ENCODE measurements around the gene RPS6KA2.

The RPS6KA2 gene

DNA sequence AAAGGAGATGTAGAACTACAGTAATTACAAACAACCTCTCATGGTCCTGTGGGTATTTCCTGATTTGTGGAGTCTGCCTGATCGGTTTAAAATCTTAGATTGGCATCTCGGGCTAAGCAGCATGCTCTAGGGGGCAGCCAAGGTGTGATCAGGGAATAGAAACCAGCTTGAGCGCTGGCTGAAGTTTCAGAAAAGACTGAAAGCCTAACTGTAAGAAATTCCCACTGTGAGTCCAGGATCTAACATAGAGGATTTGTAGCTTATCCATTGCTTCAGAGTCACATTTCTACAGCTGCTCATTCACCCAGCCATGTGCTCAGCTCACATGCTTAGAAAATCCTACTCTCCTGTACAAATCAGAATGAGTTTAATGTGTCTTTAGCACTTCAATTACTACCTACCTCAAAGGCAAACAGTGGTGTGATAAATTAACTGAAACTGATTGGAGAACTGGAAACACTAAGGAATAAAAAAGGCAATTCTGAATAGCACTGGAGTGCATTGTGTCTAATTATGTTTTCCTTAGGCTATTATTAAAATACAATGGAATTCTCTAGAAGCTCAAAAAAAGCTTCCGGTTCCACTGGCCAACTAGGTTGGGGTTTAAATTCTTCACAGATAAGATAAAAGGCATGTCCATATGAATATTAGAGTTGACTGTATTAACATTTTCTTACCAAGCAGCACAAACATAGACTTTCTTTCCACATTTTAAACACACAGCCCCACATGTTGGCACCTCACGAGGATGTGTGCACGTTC lies 170.5 kb downstream of the RPS6KA2 start:
- Histone ChIP-seq H3K9ac (ENCODE audit: low read length) (no peak overlapping the region), H3K4me3 (ENCODE audit: low read depth, low read length) (no peak overlapping the region), H3K27ac (ENCODE audit: low read depth, low read length) (no peak overlapping the region), H3K36me3 (ENCODE audit: control insufficient read depth, insufficient read depth, low read length) (0 out of 2 replicates have a peak, but pooled peaks cover 6% of the 10 kb centered on the region), H3K4me1 (ENCODE audit: control insufficient read depth, insufficient read depth, low read length) (no peaks in the 10 kb centered on the region; the same call in 1 of the 2 replicates), H3K27me3 (ENCODE audit: control insufficient read depth, insufficient read depth, low read length) (no peaks in the 10 kb centered on the region), H3K9me3 (ENCODE audit: control insufficient read depth, insufficient read depth, low read depth, low read length) (peaks cover 13% of the 10 kb centered on the region)

DNA sequence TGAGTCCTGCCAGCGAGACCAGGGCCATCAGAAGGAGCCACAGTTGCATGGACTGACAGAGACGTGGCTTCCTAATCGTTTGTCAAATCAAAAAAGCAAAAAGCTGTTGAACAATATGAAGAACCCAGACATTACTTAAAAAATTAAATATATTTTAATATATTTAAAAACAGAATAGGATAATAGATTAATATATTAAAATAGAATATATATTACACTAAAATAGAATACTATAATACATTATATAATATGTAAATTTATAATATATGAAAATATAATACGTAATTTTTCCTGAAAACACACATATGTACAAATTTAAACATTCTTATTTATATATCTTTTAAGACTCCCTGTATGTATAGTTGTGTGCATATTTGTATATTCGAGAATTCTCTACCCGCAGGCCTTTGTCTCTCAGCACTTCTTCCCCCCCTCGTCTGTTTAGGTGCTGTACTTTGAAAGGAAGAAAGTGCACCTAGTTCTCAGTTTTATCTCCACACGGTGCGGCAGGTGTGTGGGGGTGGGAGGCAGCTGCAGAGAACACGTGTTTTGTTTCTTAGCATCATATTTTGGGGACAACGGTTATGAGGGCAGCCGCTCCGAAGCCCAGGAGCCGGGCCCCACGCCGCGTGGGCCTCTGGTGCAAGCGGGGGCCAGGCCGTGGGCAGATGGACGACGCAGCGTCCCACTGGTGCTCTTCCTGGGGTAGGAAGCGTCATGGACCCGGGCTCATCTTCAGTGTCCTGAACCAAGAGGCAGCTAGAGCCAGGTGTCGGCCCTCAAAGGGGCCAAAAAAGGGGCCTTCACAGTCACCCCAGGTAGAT lies 172.1 kb downstream of the RPS6KA2 start:
- H3K9ac ChIP-seq (ENCODE audit: low read length), result no peak overlapping the region
- H3K4me1 ChIP-seq (ENCODE audit: control insufficient read depth, insufficient read depth, low read length), result no peaks in the 10 kb centered on the region
- no peaks in the 10 kb centered on the region for H3K27me3 ChIP-seq (ENCODE audit: control insufficient read depth, insufficient read depth, low read length)
- peaks cover 20% of the 10 kb centered on the region for H3K9me3 ChIP-seq (ENCODE audit: control insufficient read depth, insufficient read depth, low read depth, low read length)
- H3K27ac ChIP-seq (ENCODE audit: low read depth, low read length), result no peak overlapping the region
- H3K36me3 ChIP-seq (ENCODE audit: control insufficient read depth, insufficient read depth, low read length), result 0 out of 2 replicates have a peak, but pooled peaks cover 6% of the 10 kb centered on the region
- no peak overlapping the region for H3K4me3 ChIP-seq (ENCODE audit: low read depth, low read length)

DNA sequence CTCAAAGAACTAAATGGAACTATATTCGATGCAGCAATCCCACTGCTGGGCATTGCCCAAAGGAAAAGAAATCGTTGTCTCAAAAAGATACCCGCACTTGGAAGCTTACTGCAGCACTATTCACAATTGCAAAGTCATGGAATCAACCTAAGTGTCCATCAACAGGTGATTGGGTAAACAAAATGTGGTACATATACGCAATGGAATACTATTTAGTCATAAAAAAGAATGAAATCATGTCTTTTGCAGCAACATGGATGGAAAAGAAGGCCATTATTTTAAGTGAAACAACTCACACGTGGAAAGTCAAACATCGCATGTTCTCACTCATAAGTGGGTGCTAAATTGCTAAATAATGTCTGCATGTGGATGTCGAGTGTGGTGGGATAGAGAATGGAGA lies 173.4 kb downstream of the RPS6KA2 start:
- Histone ChIP-seq H3K27ac (ENCODE audit: low read depth, low read length) (no peak overlapping the region), H3K4me3 (ENCODE audit: low read depth, low read length) (no peak overlapping the region), H3K27me3 (ENCODE audit: control insufficient read depth, insufficient read depth, low read length) (no peaks in the 10 kb centered on the region), H3K9ac (ENCODE audit: low read length) (no peak overlapping the region), H3K9me3 (ENCODE audit: control insufficient read depth, insufficient read depth, low read depth, low read length) (peaks cover 24% of the 10 kb centered on the region), H3K36me3 (ENCODE audit: control insufficient read depth, insufficient read depth, low read length) (peaks cover 6% of the 10 kb centered on the region; the same call in 1 of the 2 replicates), H3K4me1 (ENCODE audit: control insufficient read depth, insufficient read depth, low read length) (no peaks in the 10 kb centered on the region)

DNA sequence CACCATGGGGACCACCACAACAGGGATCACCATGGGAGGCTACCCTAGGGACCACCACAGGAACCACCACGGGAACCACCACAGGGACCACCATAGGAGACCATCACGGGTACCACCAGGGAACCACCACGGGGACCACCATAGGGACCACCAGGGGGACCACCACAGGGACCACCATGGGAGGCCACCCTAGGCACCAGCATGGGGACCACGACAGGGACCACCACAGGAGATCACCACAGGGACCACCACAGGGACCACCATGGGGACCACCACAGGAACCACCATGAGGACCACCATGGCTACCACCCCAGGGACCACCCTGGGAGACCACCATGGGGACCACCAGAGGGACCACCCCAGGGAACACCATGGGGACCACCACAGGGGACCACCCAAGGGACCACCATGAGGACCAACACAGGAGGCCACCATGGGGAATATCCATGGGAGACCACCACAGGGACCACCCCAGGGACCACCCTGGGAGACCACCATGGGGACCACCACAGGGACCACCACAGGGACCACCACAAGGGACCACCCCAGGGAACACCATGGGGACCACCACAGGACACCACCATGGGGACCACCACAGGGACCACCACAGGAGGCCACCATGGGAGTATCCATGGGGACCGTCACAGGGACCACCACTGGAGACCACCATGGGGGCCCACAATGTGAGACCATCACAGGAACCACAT lies 176.7 kb downstream of the RPS6KA2 start:
- Histone ChIP-seq H3K9ac (ENCODE audit: low read length) (no peak overlapping the region), H3K36me3 (ENCODE audit: control insufficient read depth, insufficient read depth, low read length) (peaks cover 8% of the 10 kb centered on the region), H3K4me1 (ENCODE audit: control insufficient read depth, insufficient read depth, low read length) (no peaks in the 10 kb centered on the region; the same call in 1 of the 2 replicates), H3K27ac (ENCODE audit: low read depth, low read length) (no peak overlapping the region), H3K4me3 (ENCODE audit: low read depth, low read length) (no peak overlapping the region), H3K27me3 (ENCODE audit: control insufficient read depth, insufficient read depth, low read length) (no peaks in the 10 kb centered on the region), H3K9me3 (ENCODE audit: control insufficient read depth, insufficient read depth, low read depth, low read length) (peaks cover 17% of the 10 kb centered on the region)

DNA sequence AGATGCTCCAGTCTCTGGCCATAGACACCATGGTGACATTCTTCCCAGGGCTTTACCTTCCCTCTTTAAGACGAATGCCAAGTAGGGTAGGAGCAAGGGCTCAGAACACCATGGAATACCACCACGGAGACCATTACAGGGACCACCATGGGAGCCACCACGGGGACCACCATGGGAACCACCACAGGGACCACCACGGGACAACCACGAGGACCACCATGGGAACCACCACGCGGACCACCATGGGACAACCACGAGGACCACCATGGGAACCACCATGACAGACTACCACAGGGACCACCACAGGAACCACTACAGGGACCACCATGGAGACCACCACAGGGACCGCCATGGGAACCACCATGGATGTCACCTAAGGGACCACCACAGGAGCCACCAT lies 177.4 kb downstream of the RPS6KA2 start:
- H3K27me3 ChIP-seq (ENCODE audit: control insufficient read depth, insufficient read depth, low read length), result no peaks in the 10 kb centered on the region
- H3K27ac ChIP-seq (ENCODE audit: low read depth, low read length), result no peak overlapping the region
- H3K4me1 ChIP-seq (ENCODE audit: control insufficient read depth, insufficient read depth, low read length), result no peaks in the 10 kb centered on the region; the same call in 1 of the 2 replicates
- no peak overlapping the region for H3K4me3 ChIP-seq (ENCODE audit: low read depth, low read length)
- H3K9me3 ChIP-seq (ENCODE audit: control insufficient read depth, insufficient read depth, low read depth, low read length), result peaks cover 17% of the 10 kb centered on the region
- H3K9ac ChIP-seq (ENCODE audit: low read length), result no peak overlapping the region
- peaks cover 8% of the 10 kb centered on the region for H3K36me3 ChIP-seq (ENCODE audit: control insufficient read depth, insufficient read depth, low read length)

DNA sequence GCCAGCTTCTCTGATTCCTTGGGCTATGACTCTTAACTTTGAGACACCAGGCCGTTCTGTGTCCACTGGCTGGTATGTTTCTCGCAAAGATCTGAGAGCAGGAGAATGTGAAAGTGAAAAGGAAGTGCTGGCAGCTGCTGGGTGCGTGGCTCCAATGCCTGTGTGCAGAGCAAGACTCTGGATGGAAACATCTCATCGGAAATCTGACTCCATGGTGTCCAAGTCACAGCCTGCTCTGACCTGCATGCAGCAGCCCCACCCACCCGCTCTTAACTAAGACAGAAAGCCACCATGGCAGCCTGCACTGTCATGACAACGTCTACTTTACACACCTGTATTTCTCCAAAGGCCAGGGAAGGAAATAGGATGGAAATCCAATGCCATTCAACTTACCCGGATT lies 178.0 kb downstream of the RPS6KA2 start:
- Histone ChIP-seq H3K27ac (ENCODE audit: low read depth, low read length) (no peak overlapping the region), H3K4me3 (ENCODE audit: low read depth, low read length) (no peak overlapping the region), H3K9ac (ENCODE audit: low read length) (no peak overlapping the region), H3K27me3 (ENCODE audit: control insufficient read depth, insufficient read depth, low read length) (no peaks in the 10 kb centered on the region), H3K36me3 (ENCODE audit: control insufficient read depth, insufficient read depth, low read length) (peaks cover 8% of the 10 kb centered on the region), H3K9me3 (ENCODE audit: control insufficient read depth, insufficient read depth, low read depth, low read length) (peaks cover 17% of the 10 kb centered on the region), H3K4me1 (ENCODE audit: control insufficient read depth, insufficient read depth, low read length) (no peaks in the 10 kb centered on the region; the same call in 1 of the 2 replicates)

DNA sequence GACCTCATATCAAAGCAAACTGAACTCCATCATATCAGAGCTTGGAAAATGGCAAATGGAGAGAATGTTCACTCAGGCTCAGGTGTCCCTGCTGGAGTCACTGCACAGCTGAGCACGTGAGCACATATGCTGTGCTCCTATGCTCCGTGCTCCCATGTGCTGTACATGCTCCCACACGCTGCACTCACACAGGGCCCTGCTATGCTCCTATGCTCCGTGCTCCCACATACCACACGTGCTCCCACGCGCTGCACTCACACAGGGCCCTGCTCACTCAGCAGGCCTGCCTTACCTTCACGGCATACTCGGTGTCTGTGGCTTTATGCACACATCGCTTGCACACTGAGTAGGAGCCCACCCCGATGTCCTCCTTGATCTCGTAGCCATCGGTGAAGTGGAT lies 178.6 kb downstream of the RPS6KA2 start:
- H3K9ac ChIP-seq (ENCODE audit: low read length), result no peak overlapping the region
- no peaks in the 10 kb centered on the region for H3K27me3 ChIP-seq (ENCODE audit: control insufficient read depth, insufficient read depth, low read length)
- H3K9me3 ChIP-seq (ENCODE audit: control insufficient read depth, insufficient read depth, low read depth, low read length), result peaks cover 11% of the 10 kb centered on the region
- peaks cover 8% of the 10 kb centered on the region for H3K36me3 ChIP-seq (ENCODE audit: control insufficient read depth, insufficient read depth, low read length)
- no peak overlapping the region for H3K4me3 ChIP-seq (ENCODE audit: low read depth, low read length)
- H3K27ac ChIP-seq (ENCODE audit: low read depth, low read length), result no peak overlapping the region
- no peaks in the 10 kb centered on the region; the same call in 1 of the 2 replicates for H3K4me1 ChIP-seq (ENCODE audit: control insufficient read depth, insufficient read depth, low read length)

DNA sequence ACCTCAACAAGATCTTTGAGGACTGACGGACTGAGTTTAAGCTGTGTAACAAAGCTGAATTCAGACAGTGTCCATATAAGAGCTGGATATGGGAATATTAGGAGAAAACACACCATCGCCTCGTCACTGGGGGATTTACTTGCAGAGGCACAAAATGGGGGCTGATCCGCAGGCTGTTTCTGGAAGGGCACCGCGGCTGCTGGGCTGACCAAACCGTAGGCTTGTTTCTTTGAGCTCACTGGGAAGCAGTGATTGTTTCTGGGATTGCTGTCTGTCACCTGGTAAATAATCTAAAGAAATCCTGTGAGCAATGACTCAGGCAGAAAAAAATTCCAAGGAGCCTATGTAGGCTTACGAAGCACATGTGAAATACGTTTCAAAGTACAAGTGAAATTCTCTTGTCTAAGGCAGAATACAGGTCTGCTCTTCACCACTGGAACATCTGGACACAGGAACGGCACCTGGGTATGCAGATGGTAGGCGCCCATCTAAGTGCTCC lies 180.4 kb downstream of the RPS6KA2 start:
- Histone ChIP-seq H3K4me1 (ENCODE audit: control insufficient read depth, insufficient read depth, low read length) (no peaks in the 10 kb centered on the region; the same call in 1 of the 2 replicates), H3K9ac (ENCODE audit: low read length) (no peak overlapping the region), H3K27me3 (ENCODE audit: control insufficient read depth, insufficient read depth, low read length) (no peaks in the 10 kb centered on the region), H3K9me3 (ENCODE audit: control insufficient read depth, insufficient read depth, low read depth, low read length) (peaks cover 10% of the 10 kb centered on the region), H3K36me3 (ENCODE audit: control insufficient read depth, insufficient read depth, low read length) (peaks cover 8% of the 10 kb centered on the region), H3K4me3 (ENCODE audit: low read depth, low read length) (no peak overlapping the region), H3K27ac (ENCODE audit: low read depth, low read length) (no peak overlapping the region)

DNA sequence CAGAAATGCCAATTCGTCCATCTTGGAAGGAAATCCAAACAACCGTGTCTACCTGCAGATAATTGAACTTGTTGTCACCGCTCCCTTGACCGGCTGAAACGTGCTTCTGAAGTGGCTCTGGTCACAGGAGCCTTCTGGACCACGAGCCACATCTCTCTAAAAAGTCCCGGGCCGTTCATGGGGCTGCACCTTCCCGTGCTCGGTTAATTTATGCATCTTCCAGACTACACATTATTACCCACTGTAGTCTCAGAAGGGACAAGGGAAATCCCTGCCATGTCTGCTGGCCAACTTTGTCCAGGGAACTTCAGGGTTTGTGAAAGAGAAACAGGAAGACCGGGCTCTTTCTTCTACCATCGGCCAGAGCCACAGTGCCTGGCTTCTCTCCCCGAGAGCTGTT lies 180.9 kb downstream of the RPS6KA2 start:
- Histone ChIP-seq H3K9me3 (ENCODE audit: control insufficient read depth, insufficient read depth, low read depth, low read length) (peaks cover 10% of the 10 kb centered on the region), H3K4me3 (ENCODE audit: low read depth, low read length) (no peak overlapping the region), H3K9ac (ENCODE audit: low read length) (no peak overlapping the region), H3K4me1 (ENCODE audit: control insufficient read depth, insufficient read depth, low read length) (no peaks in the 10 kb centered on the region; the same call in 1 of the 2 replicates), H3K27me3 (ENCODE audit: control insufficient read depth, insufficient read depth, low read length) (no peaks in the 10 kb centered on the region), H3K27ac (ENCODE audit: low read depth, low read length) (no peak overlapping the region), H3K36me3 (ENCODE audit: control insufficient read depth, insufficient read depth, low read length) (peaks cover 8% of the 10 kb centered on the region)

DNA sequence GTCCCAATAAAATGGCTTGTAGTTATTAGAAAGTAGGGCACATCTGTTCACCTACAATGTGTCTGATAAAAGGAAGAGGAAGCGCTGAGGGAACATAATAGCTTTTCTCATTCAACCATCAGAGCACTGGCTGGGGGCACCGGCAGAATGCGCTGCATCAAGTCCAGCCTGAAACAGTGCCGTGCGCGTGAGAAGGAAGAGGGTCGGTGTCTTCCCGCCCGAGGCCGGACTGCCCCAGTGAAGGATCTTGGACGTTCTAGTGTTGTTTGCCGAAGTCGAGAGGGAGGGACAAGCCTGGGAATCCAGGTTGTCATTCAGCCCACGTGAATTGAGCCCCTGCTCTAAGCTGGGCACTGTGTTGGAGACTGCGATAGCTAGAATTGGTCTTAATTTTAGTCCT lies 182.6 kb downstream of the RPS6KA2 start:
- Histone ChIP-seq H3K4me1 (ENCODE audit: control insufficient read depth, insufficient read depth, low read length) (no peaks in the 10 kb centered on the region; the same call in 1 of the 2 replicates), H3K36me3 (ENCODE audit: control insufficient read depth, insufficient read depth, low read length) (peaks cover 8% of the 10 kb centered on the region), H3K27ac (ENCODE audit: low read depth, low read length) (no peak overlapping the region), H3K4me3 (ENCODE audit: low read depth, low read length) (no peak overlapping the region), H3K9ac (ENCODE audit: low read length) (no peak overlapping the region), H3K9me3 (ENCODE audit: control insufficient read depth, insufficient read depth, low read depth, low read length) (peaks cover under 1% of the 10 kb centered on the region; the same call in 1 of the 2 replicates), H3K27me3 (ENCODE audit: control insufficient read depth, insufficient read depth, low read length) (no peaks in the 10 kb centered on the region)
